Measurements from ENCODE around the gene SLC35B2.

GRCh38 chr6:44278315-44278714 lies 21.0 kb upstream of the SLC35B2 start:
- TF ChIP-seq CTCF (IDR thresholded peaks at IDR 0.05) (no peak), POLR2AphosphoS5 (IDR thresholded peaks at IDR 0.05) (no peak), EP300 (IDR thresholded peaks at IDR 0.05) (no peak)
